ENCODE data around the gene ZNF169.

ZNF169 gene

GRCh38 chr9:94287877-94288513 lies 28.9 kb downstream of the ZNF169 start:
- no peak overlapping the region for H2AFZ ChIP-seq (ENCODE audit: low read length)
- H3K4me2 ChIP-seq (ENCODE audit: low read depth, low read length, poor library complexity, severe bottlenecking), result no peak overlapping the region
- no peaks in the 10 kb centered on the region for H3K27me3 ChIP-seq (ENCODE audit: insufficient read depth, low read length, poor library complexity, severe bottlenecking)
- no peaks in the 10 kb centered on the region for H4K20me1 ChIP-seq (ENCODE audit: insufficient read depth, low read length, poor library complexity, severe bottlenecking)
- H3K9ac ChIP-seq (ENCODE audit: low read depth, low read length, poor library complexity, severe bottlenecking), result no peak overlapping the region
- H3K4me1 ChIP-seq (ENCODE audit: insufficient read depth, low read length, poor library complexity, severe bottlenecking), result no peaks in the 10 kb centered on the region
- H3K79me2 ChIP-seq (ENCODE audit: insufficient read depth, low read length), result no peaks in the 10 kb centered on the region
- H3K9me2 ChIP-seq (replicated peaks; ENCODE audit: low read depth, low read length), result no peaks in the 10 kb centered on the region
- no peak overlapping the region for H3K4me3 ChIP-seq (ENCODE audit: low read length, poor library complexity, severe bottlenecking)
- H3K36me3 ChIP-seq (ENCODE audit: insufficient read depth, low read length), result peaks cover 12% of the 10 kb centered on the region; the same call in 1 of the 2 replicates
- H3K9me3 ChIP-seq (ENCODE audit: insufficient read depth, low read depth, low read length), result peaks cover 3% of the 10 kb centered on the region; the same call in 1 of the 2 replicates
- no peaks in the 10 kb centered on the region for H3F3A ChIP-seq (ENCODE audit: low read depth)
- no peak for TF ChIP-seq EZH2phosphoT487 (IDR thresholded peaks at IDR 0.05; ENCODE audit: borderline replicate concordance)
- TF ChIP-seq, protein P1, sequence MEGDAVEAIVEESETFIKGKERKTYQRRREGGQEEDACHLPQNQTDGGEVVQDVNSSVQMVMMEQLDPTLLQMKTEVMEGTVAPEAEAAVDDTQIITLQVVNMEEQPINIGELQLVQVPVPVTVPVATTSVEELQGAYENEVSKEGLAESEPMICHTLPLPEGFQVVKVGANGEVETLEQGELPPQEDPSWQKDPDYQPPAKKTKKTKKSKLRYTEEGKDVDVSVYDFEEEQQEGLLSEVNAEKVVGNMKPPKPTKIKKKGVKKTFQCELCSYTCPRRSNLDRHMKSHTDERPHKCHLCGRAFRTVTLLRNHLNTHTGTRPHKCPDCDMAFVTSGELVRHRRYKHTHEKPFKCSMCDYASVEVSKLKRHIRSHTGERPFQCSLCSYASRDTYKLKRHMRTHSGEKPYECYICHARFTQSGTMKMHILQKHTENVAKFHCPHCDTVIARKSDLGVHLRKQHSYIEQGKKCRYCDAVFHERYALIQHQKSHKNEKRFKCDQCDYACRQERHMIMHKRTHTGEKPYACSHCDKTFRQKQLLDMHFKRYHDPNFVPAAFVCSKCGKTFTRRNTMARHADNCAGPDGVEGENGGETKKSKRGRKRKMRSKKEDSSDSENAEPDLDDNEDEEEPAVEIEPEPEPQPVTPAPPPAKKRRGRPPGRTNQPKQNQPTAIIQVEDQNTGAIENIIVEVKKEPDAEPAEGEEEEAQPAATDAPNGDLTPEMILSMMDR (conservative IDR thresholded peaks at IDR 0.05; ENCODE audit: low read length), result no peak

DNA sequence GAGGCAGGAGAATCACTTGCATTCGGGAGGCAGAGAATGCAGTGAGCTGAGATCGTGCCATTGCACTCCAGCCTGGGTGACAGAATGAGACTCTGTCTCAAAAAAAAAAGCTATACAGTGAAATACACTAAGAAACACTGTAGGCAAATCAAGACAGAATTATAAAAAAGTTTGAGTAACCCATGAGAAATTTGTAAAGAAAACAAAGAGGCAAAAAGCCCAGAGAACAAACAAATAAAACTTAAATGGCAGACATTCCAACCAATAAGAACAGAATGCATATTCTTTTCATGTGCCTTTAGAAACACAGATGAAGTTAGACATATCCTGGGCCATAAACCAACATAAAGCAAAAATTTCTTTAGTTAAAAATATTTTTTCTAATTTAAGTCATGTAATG lies 30.6 kb downstream of the ZNF169 start:
- no peak overlapping the region for H3K9ac ChIP-seq (ENCODE audit: low read depth, low read length, poor library complexity, severe bottlenecking)
- H3K9me3 ChIP-seq (ENCODE audit: insufficient read depth, low read depth, low read length), result peaks cover 3% of the 10 kb centered on the region; the same call in 1 of the 2 replicates
- H4K20me1 ChIP-seq (ENCODE audit: insufficient read depth, low read length, poor library complexity, severe bottlenecking), result no peaks in the 10 kb centered on the region
- H3F3A ChIP-seq (ENCODE audit: low read depth), result no peaks in the 10 kb centered on the region
- H3K4me1 ChIP-seq (ENCODE audit: insufficient read depth, low read length, poor library complexity, severe bottlenecking), result no peaks in the 10 kb centered on the region
- no peak overlapping the region for H2AFZ ChIP-seq (ENCODE audit: low read length)
- no peaks in the 10 kb centered on the region for H3K27me3 ChIP-seq (ENCODE audit: insufficient read depth, low read length, poor library complexity, severe bottlenecking)
- H3K4me2 ChIP-seq (ENCODE audit: low read depth, low read length, poor library complexity, severe bottlenecking), result no peak overlapping the region
- no peaks in the 10 kb centered on the region for H3K79me2 ChIP-seq (ENCODE audit: insufficient read depth, low read length)
- TF ChIP-seq, protein P1 (conservative IDR thresholded peaks at IDR 0.05; ENCODE audit: low read length), result no peak
- TF ChIP-seq EZH2phosphoT487 (IDR thresholded peaks at IDR 0.05; ENCODE audit: borderline replicate concordance), result no peak
- peaks cover 22% of the 10 kb centered on the region; the same call in 1 of the 2 replicates for H3K36me3 ChIP-seq (ENCODE audit: insufficient read depth, low read length)
- H3K4me3 ChIP-seq (ENCODE audit: low read length, poor library complexity, severe bottlenecking), result no peak overlapping the region
- no peaks in the 10 kb centered on the region for H3K9me2 ChIP-seq (replicated peaks; ENCODE audit: low read depth, low read length)

- Histone ChIP-seq H3K9me3 (ENCODE audit: insufficient read depth, low read depth, low read length) (no peaks in the 10 kb centered on the region), H2AFZ (ENCODE audit: low read length) (no peak overlapping the region), H3K79me2 (ENCODE audit: insufficient read depth, low read length) (no peaks in the 10 kb centered on the region), H4K20me1 (ENCODE audit: insufficient read depth, low read length, poor library complexity, severe bottlenecking) (no peaks in the 10 kb centered on the region), H3K9ac (ENCODE audit: low read depth, low read length, poor library complexity, severe bottlenecking) (no peak overlapping the region), H3K9me2 (replicated peaks; ENCODE audit: low read depth, low read length) (no peaks in the 10 kb centered on the region), H3K36me3 (ENCODE audit: insufficient read depth, low read length) (peaks cover 3% of the 10 kb centered on the region; the same call in 1 of the 2 replicates), H3F3A (ENCODE audit: low read depth) (no peaks in the 10 kb centered on the region), H3K4me2 (ENCODE audit: low read depth, low read length, poor library complexity, severe bottlenecking) (no peak overlapping the region), H3K4me1 (ENCODE audit: insufficient read depth, low read length, poor library complexity, severe bottlenecking) (no peaks in the 10 kb centered on the region), H3K27me3 (ENCODE audit: insufficient read depth, low read length, poor library complexity, severe bottlenecking) (no peaks in the 10 kb centered on the region), H3K4me3 (ENCODE audit: low read length, poor library complexity, severe bottlenecking) (no peak overlapping the region)
- TF ChIP-seq EZH2phosphoT487 (IDR thresholded peaks at IDR 0.05; ENCODE audit: borderline replicate concordance), result no peak
- TF ChIP-seq, protein P1 (conservative IDR thresholded peaks at IDR 0.05; ENCODE audit: low read length), result no peak
Measured at GRCh38 chr9:94298949-94299599, 40.0 kb downstream of the ZNF169 start.

Measured in Loucy (cell line).